A172 (cell line): Measurements from ENCODE around the gene RNF186. TPM values are rescaled to one million over a fixed set of nuclear protein-coding genes. Genes with fewer than 3 reads are reported as not detected.
"Not testable (repeated sequence)": the region's sequence is repeated elsewhere in the genome, so short reads cannot be mapped to it uniquely, and the experiment has no call there.

Source experiments
- DNase-seq: peaks from one replicate; pipeline ENCODE4 v3.0.0-alpha.2; 2015; ENCODE audit warnings: low spot score
- total RNA-seq: library from RNA; depleted of rRNA; stranded (reverse); fragments of >200 nt; shearing (Covaris generic); gene quantifications from 2 replicates; pipeline ENCODE4 v1.2.3, GENCODE V29; 2014

Gene RNF186
- total RNA-seq, 1 experiment from 2014 or later, result not detected

DNA sequence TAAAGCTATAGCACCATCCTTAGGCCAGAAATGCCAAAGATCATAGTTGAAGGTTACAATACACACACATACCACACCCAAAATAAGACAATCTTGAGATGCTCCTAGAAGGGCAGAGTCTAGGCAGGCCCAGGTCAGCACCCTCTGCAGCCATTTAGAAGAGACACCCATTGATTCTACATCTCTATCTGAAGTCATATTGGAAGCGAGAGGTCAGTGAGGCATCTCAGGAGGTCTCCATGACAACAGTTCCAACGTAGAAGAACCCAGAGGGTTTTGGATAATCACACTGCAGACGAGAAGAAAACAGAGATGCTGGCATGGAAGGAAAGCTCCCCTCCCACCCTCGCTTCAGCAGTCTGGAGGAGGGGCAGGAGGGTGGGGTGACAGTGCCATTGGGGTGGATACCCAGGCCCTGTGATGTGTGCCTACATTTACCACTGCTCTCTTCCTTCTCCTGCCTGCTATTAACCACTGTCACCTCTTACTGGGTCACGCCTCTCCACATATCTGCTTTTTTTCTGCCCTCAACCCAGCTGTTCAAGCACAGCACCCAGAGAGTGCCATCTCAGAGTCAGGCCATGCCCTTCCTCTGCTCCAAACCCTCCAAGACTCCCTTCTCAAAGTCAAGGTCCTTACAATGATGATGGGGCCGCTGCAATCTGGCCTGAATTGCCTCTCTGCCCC is 21.6 kb downstream of the RNF186 start:
- DNase-seq, result no peak

DNA sequence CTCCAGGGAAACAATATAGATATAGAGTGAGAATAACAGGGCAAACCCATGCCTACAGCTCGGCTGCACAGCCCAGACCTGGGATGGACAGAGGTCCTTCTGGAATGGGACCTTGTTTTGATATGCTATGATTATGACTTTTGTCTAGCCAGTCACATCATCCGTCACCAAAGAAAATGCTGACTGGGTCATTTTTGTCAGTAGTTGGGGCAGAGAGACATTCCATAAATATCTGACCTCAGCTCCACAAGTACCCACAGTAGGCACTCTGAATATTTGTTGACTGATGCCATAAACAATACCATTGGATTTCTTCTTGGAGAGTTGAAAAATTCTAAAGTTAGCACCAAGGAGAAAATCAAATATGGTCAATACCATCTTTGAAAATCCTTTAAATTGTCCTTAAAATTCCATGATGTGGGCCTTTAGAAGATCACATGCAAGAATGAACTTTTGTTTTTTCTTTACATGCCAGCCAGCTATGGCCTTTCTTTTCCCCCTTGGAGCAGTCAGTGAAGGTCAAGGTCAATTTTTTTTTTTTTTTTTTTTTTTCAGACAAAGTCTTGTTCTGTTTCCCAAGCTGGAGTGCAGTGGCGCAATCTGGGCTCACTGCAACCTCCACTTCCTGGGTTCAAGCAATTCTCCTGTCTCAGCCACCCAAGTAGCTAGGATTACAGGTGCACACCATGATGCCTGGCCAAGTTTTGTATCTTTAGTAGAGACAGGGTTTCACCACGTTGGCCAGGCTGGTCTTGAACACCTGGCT is 22.7 kb downstream of the RNF186 start:
- DNase-seq, result no peak

DNA sequence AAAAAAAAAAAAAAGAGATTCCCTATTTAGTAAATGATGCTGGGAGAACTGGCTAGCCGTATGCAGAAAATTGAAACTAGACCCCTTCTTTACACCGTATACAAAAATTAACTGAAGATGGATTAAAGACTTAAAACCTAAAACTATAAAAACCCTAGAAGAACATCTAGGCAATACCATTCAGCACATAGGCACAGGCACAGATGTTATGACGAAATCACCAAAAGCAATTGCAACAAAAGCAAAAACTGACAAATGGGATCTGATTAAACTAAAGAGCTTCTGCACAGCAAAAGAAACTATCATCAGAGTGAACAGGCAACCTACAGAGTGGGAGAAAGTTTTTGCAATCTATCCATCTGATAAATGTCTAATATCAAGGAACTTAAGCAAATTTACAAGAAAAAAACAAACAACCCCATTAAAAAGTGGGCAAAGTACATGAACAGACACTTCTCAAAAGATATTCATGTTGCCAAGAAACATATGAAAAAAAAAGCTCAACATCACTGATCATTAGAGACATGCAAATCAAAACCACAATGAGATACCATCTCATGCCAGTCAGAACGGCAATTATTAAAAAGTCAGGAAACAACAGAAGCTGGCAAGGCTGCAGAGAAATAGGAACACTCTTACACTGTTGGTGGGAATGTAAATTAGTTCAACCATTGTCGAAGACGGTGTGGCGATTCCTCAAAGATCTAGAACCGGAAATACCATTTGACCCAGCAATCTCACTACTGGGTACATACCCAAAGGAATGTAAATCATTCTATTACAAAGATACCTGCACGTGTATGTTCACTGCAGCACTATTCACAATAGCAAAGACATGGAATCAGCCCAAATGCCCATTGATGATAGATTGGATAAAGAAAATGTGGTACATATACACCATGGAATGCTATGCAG is 24.8 kb downstream of the RNF186 start:
- DNase-seq, result not testable (repeated sequence)

DNA sequence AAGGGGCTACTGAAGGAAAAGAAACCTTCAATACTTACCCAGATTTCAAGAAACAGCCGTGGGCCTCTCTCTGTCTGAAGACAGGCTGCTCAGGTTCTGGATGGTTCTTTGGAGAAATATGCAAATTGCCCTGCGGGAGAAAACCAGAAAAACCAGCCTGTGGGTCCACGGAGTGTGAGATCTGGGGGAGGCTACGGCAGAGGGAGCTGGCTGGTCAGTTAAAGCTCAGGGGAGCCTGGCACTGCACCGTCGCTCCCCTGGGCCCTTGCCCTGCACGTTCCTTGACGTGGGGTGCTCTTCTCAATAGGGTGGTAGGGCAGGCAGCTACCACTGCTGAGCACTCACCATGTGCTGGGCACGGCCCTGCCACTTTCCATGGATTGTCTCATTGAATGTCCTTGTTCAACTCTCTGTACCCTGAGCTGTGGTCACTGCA is 28.1 kb downstream of the RNF186 start:
- no peak for DNase-seq

DNA sequence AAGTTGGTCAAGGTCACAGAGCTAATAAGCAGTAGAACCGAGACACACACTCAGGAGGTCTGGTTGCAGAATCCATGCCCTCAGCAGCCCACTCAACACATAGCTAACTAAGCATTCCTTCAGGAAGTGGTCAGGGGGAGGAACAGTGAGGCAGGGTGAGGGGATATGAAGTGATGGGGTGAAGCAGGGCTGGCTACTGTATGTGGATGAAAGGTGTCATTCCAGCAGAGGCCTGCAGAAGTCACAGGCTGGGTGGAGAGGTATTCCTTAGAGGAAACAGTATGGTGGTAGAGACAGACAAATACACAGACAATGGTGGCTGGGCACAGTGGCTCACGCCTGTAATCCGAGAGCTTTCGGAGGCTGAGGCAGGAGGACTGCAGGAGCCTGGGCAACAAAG is 29.4 kb downstream of the RNF186 start:
- DNase-seq, result no peak

- DNase-seq, result no peak
Observed at GRCh38 chr1:19780267-19780877, 34.7 kb downstream of the RNF186 start.

GRCh38 chr1:19776933-19777332 is 38.1 kb downstream of the RNF186 start:
- no peak for DNase-seq

GRCh38 chr1:19776287-19776686 is 38.8 kb downstream of the RNF186 start:
- no peak for DNase-seq

DNA sequence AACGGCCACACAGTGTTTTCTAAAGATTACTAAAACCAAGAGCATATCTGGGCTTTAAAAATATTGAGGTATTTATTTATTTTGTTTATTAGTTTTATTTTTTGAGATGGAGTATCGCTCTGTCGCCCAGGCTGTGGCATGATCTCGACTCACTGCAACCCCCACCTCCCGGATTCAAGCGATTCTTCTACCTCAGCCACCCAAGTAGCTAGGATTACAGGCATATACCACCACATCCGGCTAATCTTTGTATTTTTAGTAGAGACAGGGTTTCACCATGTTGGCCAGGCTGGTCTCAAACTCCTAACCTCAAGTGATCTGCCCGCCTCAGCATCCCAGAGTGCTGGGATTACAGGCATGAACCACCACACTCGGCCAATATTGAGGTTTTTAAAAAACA is 39.3 kb downstream of the RNF186 start:
- DNase-seq, result no peak

DNA sequence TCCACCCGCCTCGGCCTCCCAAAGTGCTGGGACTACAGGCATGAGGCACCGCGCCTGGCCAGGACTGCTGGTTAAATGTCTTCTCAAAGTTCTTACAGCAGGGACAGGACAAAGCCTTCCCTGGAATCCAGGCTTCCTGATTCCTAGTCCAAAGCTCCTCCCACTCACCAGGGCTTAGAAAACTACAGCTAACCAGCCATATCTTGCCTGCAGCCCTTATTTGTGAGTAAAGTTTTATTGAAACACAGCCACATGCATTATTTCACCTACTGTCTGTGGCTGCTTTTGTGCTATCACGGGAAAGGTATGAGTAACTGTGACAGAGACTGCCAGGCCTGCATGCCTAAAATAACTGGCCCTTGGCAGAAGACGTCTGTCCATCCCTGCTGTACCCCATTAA is 39.8 kb downstream of the RNF186 start:
- no peak for DNase-seq

GRCh38 chr1:19774180-19774785 is 40.8 kb downstream of the RNF186 start:
- DNase-seq, result no peak

DNA sequence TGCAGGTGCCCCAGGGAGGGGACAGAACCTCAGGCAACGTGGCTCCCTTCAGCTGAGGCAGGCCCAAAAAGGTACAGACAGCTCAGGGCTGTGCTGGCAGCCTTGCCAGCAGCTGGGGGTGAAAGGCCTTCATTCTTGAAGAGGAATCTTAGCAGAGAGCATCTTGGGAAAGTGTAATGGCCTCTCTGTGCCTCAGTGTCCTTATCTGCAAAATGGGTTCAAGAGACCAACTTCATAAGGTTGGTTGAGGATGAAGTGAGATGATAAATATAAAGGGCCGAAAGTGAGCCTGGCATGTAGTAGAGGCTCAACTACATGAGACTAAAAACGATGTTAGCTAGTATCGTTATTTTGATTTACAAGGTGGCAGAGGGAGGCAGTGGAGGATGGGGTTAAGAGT is 41.6 kb downstream of the RNF186 start:
- no peak for DNase-seq

GRCh38 chr1:19772053-19772452 is 43.0 kb downstream of the RNF186 start:
- DNase-seq, result no peak

DNA sequence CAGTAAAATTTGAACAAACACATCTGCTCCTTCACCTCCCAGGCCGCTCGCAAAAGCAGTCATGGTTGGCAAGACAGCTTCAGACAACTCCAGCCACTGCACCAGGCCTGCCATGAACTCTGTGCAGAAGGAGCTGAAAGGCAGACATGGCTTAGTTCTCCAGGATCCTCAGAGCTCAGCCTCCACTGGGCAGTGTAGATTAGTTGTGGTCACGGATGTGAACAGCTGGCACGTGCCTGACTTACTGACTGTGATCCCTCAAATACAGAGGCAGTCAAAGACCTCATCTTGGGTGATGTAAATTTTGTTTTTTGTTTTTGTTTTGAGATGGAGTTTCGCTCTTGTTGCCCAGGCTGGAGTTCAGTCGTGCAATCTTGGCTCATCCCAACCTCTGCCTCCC is 43.7 kb downstream of the RNF186 start:
- DNase-seq, result no peak

- no peak for DNase-seq
Observed at GRCh38 chr1:19770436-19771190, 44.5 kb downstream of the RNF186 start.

GRCh38 chr1:19769211-19769932 is 45.7 kb downstream of the RNF186 start:
- DNase-seq, result no peak

DNA sequence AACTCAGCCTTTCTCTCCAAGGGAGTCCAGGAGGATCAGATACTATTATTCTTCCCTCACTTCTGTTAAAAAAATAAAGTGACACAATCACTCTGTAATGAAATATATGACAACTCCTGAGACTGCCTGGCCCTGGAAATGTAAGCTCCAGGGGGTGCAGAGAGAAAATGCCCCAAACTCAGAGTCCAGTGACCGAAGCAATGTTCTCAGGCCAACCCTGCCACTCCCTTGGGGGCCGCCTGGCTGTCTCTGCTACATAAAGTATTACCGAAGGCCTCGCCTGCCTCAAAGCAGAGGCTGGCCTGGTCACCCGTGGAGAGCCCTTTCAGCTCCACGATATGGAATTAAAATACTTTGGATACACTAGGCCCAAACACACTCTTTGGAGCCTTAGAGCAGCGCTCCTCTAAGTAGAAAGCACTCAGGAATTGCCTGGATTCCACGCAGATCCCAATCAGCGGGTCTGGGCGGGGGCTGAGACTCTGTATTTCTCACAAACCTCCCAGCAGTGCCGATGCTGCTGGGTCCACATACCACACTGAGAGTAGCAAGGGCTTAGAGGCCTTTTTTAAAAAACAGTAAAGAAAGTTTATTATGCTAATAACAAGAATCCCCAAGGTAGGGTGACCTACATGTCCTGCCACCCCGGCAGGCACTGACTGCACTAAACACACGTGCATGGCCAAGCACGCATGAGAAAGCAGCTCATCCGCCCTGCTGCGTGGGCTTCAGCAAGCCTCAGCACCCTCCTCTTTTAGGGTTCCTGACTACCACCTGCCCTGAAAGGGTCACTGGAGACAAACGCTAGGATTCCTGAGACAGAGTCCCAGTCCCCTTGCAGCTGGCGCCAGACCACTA is 46.5 kb downstream of the RNF186 start:
- no peak for DNase-seq

- DNase-seq, result peak; percentile 93
Observed at GRCh38 chr1:19765623-19766022, 49.5 kb downstream of the RNF186 start.

- peak; percentile 57 for DNase-seq
Observed at GRCh38 chr1:19764848-19765247, 50.2 kb downstream of the RNF186 start.
